Myocyte (in vitro differentiated cells): ENCODE measurements around the gene SYS1. TPM values are rescaled to one million over a fixed set of nuclear protein-coding genes. Genes with fewer than 3 reads are reported as not detected.
A peak's percentile ranks its signal among the peaks of the same experiment; 100 is the strongest.

ENCODE experiments used
- DNase-seq: peaks from one replicate; pipeline ENCODE4 v3.0.0-alpha.2; 2012; ENCODE audit warnings: low read depth
- total RNA-seq: library from RNA; depleted of rRNA; stranded (reverse); fragments of >200 nt; gene quantifications from 2 replicates; pipeline ENCODE4 v1.2.3, GENCODE V29; 2014

Gene SYS1
- total RNA-seq, 1 donor from 2014 or later = 13.2 TPM

DNA sequence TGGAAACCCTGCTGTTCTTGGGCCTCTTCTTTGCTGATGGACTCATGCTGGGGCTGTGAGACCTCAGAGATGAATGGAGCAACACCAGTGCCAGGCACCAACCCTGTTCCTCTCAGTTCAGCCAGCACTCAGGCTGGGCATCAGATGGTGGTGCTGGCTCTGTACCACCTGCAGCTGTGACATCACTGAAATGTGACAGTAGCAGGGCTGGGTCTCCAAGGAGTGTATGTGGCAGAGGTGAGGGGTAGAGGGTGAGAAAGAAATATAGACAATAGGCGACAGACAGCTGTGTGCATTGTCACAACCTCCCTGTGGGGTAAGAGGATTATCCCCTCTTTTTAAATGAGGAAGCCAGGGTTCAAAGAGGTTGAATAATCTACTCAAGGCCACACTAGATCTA is 15.2 kb downstream of the SYS1 start, which contains the start of gene TP53TG5:
TP53TG5 (minus strand) TSS at position 135 of the 400 bp plus-strand sequence; CDS start at position 46, 89 bp downstream.
- no peak for DNase-seq

DNA sequence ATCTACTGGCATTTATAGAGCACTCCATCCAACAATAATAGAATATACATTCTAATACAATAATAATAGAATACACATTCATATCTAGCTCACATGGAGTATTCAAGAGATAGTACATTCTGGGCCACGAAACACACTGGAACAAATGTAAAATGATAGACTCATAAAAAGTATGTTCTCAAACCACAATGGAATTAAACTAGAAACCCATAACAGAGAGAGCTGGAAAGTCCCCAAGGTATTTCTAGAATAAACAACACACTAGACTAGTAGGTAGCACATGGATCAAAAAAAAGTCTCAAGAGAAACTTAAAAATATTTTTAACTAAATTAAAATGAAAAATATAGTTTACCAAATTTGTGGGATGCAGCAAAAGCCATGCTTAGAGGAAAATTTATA is 24.3 kb downstream of the SYS1 start:
- DNase-seq = no peak

DNA sequence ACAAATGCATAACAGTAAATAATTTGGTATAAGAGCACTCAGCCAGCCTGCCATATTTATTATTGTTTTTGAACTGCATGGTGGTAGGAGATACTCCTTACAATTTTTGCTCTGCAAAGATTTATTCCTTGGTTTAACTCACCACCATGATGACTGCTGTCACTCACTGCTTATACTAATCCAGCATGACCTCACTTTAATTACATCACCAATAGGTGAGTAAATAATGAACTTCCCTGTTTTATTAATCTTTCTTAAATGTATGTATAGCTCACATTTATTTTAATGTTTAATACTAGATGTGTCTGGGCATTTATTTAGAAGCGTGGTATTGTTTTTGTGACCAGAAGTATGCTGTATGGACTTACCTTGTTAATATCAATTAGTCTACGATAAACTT is 28.0 kb downstream of the SYS1 start:
- no peak for DNase-seq

DNA sequence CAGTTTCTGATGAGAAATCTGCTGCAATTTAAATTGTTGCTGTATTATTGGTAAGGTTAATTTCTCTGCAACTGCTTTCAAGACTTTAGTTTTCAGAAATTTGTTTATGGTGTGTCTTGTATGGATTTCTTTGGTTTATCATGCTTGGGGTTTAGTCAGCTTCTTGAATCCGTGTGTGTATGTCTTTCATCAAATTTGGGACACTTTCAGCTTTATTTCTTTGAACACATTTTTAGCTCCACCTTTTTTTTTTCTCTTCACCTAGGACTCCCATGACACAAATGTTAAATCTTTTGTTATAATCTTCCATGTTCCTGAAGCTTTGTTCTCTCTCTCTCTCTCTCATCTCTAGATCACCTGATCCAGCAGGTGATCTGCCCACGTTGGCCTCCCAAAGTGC is 28.6 kb downstream of the SYS1 start:
- no peak for DNase-seq

DNA sequence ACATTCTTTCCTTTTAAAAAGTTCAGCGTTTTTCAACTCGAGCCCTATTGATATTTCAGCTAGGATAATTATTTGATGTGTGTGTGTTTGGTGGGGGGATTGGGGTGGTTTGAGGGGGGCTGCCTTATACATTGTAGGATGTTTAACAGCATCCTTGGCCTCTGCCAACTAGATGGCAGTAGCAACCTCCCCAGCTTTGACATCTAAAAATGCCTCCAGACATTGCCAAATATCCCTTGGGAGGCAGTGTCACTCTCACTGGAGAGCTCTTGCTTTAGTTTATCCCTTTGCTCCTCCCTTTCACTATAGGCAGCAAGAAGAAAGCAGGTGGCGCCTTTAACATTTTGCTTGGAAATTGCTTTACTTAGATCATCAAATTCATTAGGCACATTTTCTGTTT is 29.8 kb downstream of the SYS1 start:
- DNase-seq = peak; percentile 11

DNA sequence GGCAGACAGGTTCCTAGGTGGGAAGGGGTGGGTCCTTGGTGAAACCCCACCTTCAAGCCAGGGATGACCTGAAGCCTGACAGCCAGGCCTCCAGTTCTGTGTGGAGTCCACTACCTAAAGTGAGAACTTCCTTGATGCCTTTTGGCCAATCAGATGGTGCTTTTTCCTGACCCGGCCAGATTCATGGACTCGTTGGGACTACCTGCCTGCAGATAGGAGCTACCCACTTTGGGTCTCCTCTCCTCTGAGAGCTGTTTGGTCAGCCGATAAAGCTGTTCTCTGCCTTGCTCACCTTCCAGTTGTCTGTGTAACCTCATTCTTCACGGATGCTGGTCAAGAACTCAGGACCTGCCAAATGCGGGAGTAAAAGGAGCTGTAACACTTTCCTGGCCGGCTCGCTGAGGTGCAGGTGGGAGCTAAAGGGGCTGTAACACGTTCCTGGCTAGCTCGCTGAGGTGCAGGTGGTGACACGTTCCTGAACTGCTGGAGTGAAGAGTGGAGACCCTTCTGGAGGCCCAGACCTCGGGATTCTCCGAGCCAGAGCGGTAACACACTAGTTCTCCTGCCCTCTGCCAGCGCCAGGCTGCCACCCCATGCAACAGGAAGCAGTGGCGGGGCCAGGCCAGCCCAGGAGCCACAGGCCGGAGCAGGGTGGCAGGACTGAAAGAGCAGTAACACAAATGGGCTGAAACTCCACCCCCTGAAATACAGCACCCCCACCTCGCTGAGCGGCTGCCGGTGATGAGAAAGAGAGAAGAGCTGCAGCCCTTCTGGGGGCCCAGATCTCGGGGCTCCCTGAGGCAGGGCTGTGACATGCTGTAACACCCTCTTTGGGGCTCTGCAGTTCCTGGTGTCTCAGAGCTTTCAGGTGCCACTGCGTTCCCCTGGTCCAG is 31.5 kb downstream of the SYS1 start:
- no peak for DNase-seq

DNA sequence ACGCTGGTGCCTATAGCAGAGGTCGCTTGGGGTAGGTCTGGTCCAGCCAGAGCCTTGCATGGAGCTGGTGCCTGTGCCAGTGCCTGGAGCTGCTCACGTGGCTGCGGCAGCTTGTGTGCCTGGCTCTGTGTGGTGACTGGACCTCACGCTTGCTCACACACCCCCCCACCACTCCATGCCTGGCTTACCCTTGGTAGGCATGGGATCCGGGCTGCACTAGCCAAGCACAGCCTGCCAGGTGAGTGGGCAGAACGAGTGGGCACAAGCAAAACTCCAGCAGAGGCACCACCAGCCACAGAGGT is 32.1 kb downstream of the SYS1 start:
- no peak for DNase-seq

DNA sequence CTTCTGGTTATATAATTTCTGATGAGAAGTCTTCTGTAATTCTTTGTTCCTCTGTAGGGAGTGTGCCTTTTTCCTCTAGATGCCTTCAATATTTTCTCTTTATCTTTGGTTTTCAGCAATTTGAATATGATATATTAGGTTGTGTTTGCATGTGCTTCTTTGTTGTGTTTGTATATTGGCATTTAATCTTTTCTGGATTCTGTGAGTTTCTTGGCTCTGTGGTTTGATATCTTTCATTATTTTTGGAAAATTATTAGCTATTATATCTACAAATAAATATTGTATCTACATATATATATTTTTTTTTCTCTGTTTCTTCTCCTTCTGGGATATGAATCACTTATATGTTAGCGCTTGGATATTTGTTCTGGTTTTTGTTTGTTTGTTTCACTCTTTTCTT is 36.1 kb downstream of the SYS1 start:
- DNase-seq = no peak

DNA sequence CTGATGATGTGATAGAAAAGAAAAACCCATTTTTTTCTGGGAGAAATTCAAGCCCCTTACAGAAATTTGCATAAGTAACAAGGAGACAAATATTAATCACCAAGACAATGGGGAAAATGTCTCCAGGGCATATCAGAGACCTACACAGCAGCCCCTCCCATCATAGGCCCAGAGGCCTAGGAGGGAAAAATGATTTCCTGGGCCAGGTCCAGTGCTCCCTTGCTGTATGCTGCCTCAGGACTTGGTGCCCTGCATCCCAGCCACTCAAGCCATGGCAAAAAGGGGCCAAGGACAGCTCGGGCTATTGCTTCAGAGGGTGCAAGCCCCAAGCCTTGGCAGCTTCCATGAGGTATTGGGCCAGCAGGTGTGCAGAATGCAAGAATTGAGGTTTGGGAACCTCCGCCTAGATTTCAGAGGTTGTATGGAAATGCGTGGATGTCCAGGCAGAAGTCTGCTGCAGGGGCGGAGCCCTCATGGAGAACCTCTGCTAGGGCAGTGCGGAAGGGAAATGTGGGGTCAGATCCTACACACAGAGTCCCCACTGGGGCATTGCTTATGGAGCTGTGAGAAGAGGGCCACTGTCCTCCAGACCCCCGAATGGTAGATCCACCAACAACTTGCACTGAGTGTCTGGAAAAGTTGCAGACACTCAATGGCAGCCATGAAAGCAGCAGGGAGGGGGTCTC is 37.5 kb downstream of the SYS1 start:
- no peak for DNase-seq

DNA sequence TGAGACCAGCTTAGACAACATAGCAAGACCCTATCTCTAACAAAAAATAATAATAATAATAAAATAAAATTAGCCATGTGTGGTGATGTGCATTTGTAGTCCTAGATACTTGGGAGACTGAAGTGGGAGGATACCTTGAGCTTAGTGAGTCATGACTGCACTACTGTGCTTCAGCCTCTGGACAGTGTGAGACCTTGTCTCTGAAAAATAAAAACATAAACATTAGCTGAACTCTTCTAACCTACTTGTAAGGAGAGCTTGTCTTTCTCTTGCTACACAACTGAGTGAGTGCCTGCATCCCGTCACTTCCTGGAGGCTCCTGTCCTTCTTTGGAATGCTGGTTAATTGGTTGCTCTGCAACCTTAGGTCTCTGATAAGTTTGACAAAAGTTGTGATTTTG is 40.0 kb downstream of the SYS1 start:
- no peak for DNase-seq

DNA sequence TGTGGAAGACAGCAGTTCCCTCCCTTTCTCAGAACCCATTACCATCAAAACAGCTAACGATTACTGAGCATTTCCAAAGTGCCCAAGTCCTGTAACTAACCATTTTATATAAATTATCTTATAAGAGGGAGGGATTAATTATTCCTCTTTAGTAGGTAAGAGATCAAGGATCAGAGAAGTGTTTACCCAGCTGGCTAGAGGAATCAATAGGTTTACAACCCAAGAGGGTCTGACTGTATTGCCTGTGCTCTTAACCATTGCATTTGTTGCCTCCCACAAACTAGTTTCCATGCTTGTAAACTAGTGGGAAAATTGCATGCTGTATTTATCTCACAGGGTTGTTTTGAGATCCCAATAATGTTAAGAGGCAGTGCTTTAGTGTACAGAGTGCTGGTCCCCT is 41.5 kb downstream of the SYS1 start:
- no peak for DNase-seq

DNA sequence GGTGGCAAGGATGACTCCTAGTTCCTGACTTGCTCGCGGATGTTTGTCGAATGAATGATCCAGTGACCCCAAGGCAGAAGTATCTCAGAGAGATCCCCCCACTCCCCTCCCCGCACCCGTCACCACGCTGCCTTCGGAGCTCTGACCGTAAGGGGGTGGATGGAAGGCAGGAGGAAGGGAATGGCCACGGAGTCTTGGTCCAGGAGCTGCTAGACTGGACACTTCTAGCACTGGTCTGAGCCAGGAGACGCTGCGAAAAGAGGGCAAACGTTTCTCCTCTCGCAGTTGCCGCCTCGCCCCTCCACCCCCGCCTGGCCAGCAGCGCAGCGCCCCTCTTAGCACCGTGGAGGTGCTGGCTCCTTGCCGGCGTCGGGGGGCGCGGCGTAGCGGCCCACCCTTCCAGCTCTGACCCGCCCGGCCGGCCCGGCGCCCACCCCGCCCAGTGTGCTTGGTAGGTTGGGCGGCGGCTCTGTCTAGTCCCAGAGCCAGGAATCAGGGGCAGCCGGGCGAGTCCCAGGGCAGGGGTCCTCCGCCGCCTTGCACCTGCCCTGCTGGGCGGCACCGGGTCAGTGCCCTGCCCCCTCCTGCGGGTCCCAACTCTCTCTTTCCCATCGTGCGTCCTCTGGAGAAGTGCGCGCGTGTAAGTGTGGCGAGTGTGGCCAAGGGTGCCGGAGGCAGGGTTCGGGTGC is 42.8 kb downstream of the SYS1 start:
- DNase-seq = no peak

DNA sequence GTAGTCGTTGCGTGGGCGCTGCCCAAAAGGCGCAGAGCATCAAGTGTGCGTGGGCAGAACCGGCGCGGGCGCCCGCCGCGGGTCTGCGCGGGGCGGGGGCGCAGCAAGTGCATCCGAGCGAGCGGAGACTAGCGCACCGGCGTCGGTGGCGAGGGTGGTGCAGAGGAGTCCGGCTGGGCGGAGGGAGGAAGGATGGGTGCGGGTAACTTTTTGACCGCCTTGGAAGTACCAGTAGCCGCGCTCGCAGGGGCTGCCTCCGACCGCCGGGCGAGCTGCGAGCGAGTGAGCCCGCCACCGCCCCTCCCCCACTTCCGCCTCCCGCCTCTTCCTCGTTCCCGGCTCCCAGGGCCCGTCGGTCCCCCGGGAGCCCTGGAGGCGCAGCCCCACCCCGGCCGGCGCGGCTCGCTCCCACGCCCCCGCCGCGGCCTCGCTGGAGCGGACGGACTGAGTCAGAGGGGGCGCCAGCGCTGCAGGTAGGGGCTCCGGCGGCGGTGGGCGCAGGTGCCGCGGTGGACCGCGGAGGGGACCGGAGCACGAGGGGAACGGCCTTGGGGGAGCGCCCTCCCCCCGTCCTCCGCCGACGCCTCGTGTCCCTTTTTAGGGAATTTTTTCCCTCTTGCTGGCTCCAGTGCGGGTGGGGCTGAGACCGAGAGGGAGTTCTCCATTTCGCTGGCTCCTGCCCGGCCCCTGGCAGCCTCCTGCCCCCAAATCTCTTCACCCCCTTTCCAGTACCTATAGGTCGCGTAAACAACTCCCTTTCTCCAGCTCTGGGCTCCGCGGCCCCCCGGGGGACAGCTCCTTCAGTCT is 43.5 kb downstream of the SYS1 start:
- peak; percentile 24 for DNase-seq

DNA sequence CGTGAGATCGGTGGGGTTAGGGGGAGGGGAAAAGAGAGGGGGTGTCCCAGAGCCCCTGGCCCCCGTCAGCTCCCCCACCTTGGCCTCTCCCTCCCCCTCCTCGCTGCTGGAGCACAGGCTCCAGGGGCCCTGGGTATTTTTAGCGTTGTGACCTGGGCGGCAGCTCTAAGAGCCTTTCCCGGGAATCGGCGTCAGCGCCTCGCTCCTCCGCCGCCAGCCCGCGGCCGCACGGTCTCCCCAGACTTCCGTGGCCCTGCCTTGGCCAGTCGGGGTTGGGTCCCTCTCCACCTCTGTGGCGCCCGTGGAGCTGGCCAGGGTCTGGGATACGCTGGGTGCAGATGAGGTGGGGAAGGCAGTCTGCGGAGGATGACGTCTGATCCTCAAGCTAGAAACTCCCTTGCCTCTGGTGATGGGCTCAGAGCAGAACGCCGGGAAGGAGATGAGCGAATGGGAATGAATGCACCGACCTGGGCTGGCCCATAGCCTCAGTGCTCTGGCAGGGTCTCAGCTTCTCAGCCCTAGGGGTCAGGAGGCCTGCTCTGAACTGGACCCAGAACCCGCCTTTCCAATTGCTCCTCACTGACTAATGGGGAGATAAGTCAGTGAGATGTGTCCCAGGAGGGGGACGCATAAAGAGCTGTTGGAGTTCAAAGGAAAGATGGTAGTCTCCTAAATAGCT is 44.2 kb downstream of the SYS1 start:
- peak; percentile 18 for DNase-seq

DNA sequence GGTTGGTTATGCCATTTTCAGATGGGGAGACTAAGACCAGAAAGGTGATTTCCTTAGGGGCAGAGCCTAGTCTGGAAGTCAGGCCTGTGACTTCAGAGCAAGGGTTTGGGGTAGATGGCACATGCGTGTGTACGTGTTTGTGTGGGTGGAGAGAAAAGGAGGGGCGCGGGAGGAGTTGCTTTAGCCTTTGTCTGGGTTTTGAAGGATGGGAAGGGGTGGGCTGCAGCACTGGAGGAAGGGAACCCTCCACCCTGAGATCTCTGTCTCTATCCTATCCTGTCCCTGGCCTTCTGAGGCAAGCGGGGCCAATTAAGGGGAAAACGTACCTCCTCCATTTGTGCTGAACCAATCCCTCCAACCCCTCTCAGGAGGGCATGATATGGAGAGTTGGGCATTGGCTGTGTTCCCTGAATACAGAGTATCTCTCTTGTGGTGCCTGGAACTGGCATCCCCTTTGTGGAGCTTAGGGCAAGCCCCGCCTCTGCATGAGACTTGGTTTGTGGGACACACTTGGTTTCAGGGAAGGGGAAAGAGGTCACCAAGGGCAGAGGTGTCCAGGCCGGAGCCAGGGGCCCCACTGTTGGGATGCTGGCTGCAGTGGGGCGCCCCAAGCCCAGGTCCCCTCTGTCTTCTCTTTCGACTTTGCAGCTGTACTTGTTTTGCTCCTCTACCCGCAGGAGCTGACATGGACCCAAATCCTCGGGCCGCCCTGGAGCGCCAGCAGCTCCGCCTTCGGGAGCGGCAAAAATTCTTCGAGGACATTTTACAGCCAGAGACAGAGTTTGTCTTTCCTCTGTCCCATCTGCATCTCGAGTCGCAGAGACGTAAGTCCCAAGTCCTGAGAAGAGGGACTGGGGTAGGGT is 45.1 kb downstream of the SYS1 start, which contains the start of gene DBNDD2:
DBNDD2 (plus strand) TSS at position 507 of the 863 bp plus-strand sequence; CDS start at position 686, 179 bp downstream.
- no peak for DNase-seq

DNA sequence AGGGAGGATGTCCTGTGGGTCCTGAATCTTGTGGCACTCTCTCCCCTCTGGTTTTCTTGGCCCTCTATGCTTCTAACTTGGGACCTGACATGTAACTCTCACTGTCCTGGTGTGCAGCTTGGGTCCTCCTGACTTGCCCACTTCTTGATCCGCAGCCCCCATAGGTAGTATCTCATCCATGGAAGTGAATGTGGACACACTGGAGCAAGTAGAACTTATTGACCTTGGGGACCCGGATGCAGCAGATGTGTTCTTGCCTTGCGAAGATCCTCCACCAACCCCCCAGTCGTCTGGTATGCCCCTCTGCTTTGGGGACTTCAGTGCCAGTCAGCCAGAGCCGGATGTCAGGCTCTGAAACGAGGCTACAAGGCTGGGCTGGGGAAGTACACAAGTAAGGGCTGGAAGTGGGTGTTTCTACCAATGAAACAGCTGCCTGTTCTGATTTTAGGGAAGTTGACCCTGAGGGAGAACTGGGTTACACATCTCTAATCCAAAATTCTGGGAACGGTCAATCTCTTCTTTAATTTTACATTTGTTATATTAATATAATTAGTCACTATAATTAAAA is 45.8 kb downstream of the SYS1 start:
- no peak for DNase-seq

DNA sequence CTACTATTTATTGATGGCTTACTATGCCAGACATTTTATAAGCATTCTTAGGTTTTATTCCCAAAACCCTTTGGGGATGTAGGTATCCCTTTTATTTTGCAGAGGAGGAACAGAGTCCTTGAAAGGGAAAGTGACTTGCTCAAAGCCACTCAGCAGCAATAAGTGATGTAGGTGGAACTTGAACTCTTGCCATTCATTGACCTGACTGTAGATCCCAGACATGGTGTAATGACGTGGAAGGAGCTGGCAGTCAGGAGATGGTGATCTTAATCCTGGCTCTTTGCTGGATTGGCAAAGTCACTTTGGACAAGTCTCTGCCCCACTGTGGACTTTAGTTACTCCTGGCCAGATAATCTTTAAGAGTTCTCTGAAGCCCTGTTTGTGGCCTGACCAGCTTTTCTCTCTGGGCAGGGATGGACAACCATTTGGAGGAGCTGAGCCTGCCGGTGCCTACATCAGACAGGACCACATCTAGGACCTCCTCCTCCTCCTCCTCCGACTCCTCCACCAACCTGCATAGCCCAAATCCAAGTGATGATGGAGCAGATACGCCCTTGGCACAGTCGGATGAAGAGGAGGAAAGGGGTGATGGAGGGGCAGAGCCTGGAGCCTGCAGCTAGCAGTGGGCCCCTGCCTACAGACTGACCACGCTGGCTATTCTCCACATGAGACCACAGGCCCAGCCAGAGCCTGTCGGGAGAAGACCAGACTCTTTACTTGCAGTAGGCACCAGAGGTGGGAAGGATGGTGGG is 46.7 kb downstream of the SYS1 start:
- DNase-seq = no peak

DNA sequence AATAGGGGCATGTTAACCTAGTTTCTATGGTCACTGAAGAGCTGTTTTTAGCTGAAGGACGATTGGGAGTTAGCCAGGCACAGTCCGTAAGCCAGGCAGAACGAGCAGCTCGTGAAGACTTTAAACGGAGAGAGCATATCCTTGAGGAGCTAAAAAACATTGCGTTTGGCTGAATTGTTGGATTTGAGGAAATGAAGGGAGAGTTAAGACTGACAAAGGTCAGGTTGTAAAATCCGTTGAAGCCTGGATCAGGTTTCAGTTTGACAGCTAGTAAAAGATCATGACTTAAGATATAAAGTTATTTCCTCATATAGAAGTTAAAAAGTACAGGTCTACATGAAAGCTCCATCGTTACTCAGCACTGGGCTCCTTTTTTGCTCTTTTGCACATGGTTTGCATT is 47.9 kb downstream of the SYS1 start:
- DNase-seq = no peak

DNA sequence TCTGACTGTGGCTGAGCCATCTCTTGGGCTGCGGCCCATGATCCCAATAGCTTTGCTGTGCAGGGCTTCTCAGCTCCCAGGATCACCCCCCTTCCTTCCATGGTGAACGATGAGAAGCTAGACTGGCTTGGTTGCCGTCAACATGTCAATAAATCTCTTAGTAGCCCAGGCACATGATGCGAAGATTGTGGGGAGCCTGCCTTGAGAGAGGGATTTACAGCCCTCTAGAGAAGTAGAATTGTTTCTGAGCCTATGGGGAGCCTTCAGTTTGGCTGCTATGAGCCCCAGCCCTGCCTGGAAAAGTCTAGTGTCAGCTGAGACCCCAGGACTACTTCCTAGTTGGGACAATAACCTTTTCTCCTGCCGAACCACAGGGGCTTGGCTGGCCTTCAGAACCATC is 49.7 kb downstream of the SYS1 start:
- DNase-seq = no peak
